PC-9 (cell line): ENCODE data around the gene ELMO1.

ENCODE experiments used
- CTCF ChIP-seq: fragments of 200-600 bp; sonication (generic); conservative IDR thresholded peaks from 2 replicates; pipeline ENCODE4 v1.6.1; 2017; ENCODE audit warnings: mixed run types, antibody characterized with exemption, mild to moderate bottlenecking, moderate library complexity
- EZH2 ChIP-seq: fragments of 200-600 bp; sonication (generic); IDR thresholded peaks from 2 replicates; pipeline ENCODE4 v1.8.0; 2017; ENCODE audit warnings: antibody characterized with exemption, low read depth

- TF ChIP-seq CTCF (no peak), EZH2 (no peak)
These were observed 408.3 kb downstream of the ELMO1 start for GRCh38 chr7:37040330-37040729.
